Smooth muscle cell (in vitro differentiated cells): ENCODE data around the gene CCDC93. TPM values are rescaled to one million over a fixed set of nuclear protein-coding genes. Genes with fewer than 3 reads are reported as not detected.

Experiments
- DNase-seq: peaks from one replicate; lab custom pipeline; 2025; ENCODE audit not compliant: unreplicated experiment; lab: John Stamatoyannopoulos, UW
- H2AFZ ChIP-seq: fragments of 200-600 bp; sonication (generic); 2 replicates; pipeline ENCODE4 v1.6.0; 2016; ENCODE audit warnings: antibody characterized with exemption, low read depth, mild to moderate bottlenecking
- H3F3A ChIP-seq: fragments of 200-600 bp; sonication (generic); 2 replicates; pipeline ENCODE4 v1.6.0; 2017; ENCODE audit warnings: antibody characterized with exemption, low read depth
- H3K27ac ChIP-seq: fragments of 200-600 bp; sonication (generic); 2 replicates; pipeline ENCODE4 v1.5.1; 2016; ENCODE audit warnings: low read depth, mild to moderate bottlenecking
- H3K27me3 ChIP-seq: fragments of 200-600 bp; sonication (generic); 2 replicates; pipeline ENCODE4 v1.6.1; 2016; ENCODE audit warnings: low read depth, mild to moderate bottlenecking
- H3K36me3 ChIP-seq: fragments of 200-600 bp; sonication (generic); 2 replicates; pipeline ENCODE4 v1.5.1; 2016; ENCODE audit warnings: low read depth
- H3K4me1 ChIP-seq: fragments of 200-600 bp; sonication (generic); 2 replicates; pipeline ENCODE4 v1.5.1; 2016; ENCODE audit warnings: low read depth
- H3K4me2 ChIP-seq: fragments of 200-600 bp; sonication (generic); 2 replicates; pipeline ENCODE4 v1.6.0; 2016; ENCODE audit warnings: mild to moderate bottlenecking
- H3K4me3 ChIP-seq: fragments of 200-600 bp; sonication (generic); 2 replicates; pipeline ENCODE4 v1.5.1; 2016; ENCODE audit warnings: mild to moderate bottlenecking
- H3K79me2 ChIP-seq: fragments of 200-600 bp; sonication (generic); 2 replicates; pipeline ENCODE4 v1.6.0; 2016; ENCODE audit warnings: low read depth, mild to moderate bottlenecking
- H3K9ac ChIP-seq: fragments of 200-600 bp; sonication (generic); 2 replicates; pipeline ENCODE4 v1.6.0; 2016; ENCODE audit warnings: low read depth
- H3K9me3 ChIP-seq: fragments of 200-600 bp; sonication (generic); replicated peaks from 2 replicates; pipeline ENCODE4 v1.5.1; 2016; ENCODE audit warnings: low read depth
- H4K20me1 ChIP-seq: fragments of 200-600 bp; sonication (generic); 2 replicates; pipeline ENCODE4 v1.6.0; 2016; ENCODE audit warnings: low read depth
- CTCF ChIP-seq: fragments of 200-600 bp; sonication (generic); IDR thresholded peaks from 2 replicates; pipeline ENCODE4 v1.5.1; 2017; ENCODE audit warnings: borderline replicate concordance, mild to moderate bottlenecking, antibody characterized with exemption; ENCODE audit not compliant: insufficient read depth, poor library complexity, severe bottlenecking
- WGBS: methylation state at CpG from one replicate; pipeline ENCODE4 v1.1.7; 2016; ENCODE audit warnings: low lambda C conversion rate; 5-methylcytosine and 5-hydroxymethylcytosine counted together
- polyA plus RNA-seq: library from polyadenylated mRNA; unstranded; fragments of >200 nt; fragmentation: Nextera tagmentation; extraction: Ambion mirVana; gene quantifications from 2 replicates; pipeline ENCODE4 v1.2.1, GENCODE V29; 2016
- total RNA-seq: library from RNA; depleted of rRNA; stranded (reverse); fragments of >200 nt; gene quantifications from 2 replicates; pipeline ENCODE4 v1.2.3, GENCODE V29; 2014

CCDC93 gene
- total and polyA plus RNA-seq, 2 experiments from 2014 or later: 9.5 to 13.2 TPM

GRCh38 chr2:118012778-118013177 is 1.1 kb downstream of the CCDC93 start:
- Histone ChIP-seq H3K27me3 (no peaks in the 10 kb centered on the region), H3F3A (peaks cover 6% of the 10 kb centered on the region), H3K4me2 (peak overlapping the region; percentile 99), H3K9ac (no peak overlapping the region), H3K4me1 (peaks cover 12% of the 10 kb centered on the region), H2AFZ (peak overlapping the region; percentile 99), H3K36me3 (peaks cover 7% of the 10 kb centered on the region), H3K79me2 (peaks cover 49% of the 10 kb centered on the region), H4K20me1 (peaks cover 47% of the 10 kb centered on the region), H3K9me3 (no peaks in the 10 kb centered on the region), H3K4me3 (peak overlapping the region; percentile 97), H3K27ac (no peak overlapping the region)
- no peak for TF ChIP-seq CTCF
- no peak for DNase-seq
- 34% methylated on average over 6 of the region's 6 CpGs for WGBS

GRCh38 chr2:118010473-118010872 is 3.4 kb downstream of the CCDC93 start:
- Histone ChIP-seq H3K4me1 (peaks cover 12% of the 10 kb centered on the region), H3K27me3 (no peaks in the 10 kb centered on the region), H3K27ac (no peak overlapping the region), H3K79me2 (peaks cover 49% of the 10 kb centered on the region), H3K4me3 (no peak overlapping the region), H4K20me1 (peaks cover 48% of the 10 kb centered on the region), H3K4me2 (no peak overlapping the region), H3K9ac (no peak overlapping the region), H3K9me3 (no peaks in the 10 kb centered on the region), H3F3A (peaks cover 6% of the 10 kb centered on the region), H2AFZ (no peak overlapping the region), H3K36me3 (peaks cover 12% of the 10 kb centered on the region)
- no peak for TF ChIP-seq CTCF
- DNase-seq: no peak

GRCh38 chr2:118006861-118007260 is 7.0 kb downstream of the CCDC93 start:
- Histone ChIP-seq H3K36me3 (peaks cover 12% of the 10 kb centered on the region), H3K4me3 (no peak overlapping the region), H3K27ac (no peak overlapping the region), H2AFZ (no peak overlapping the region), H3F3A (no peaks in the 10 kb centered on the region), H3K9me3 (no peaks in the 10 kb centered on the region), H3K27me3 (no peaks in the 10 kb centered on the region), H3K79me2 (peaks cover 32% of the 10 kb centered on the region), H3K9ac (no peak overlapping the region), H3K4me2 (no peak overlapping the region), H4K20me1 (peaks cover 55% of the 10 kb centered on the region), H3K4me1 (no peaks in the 10 kb centered on the region)
- whole genome bisulfite sequencing: 95% methylated on average over 2 of the region's 2 CpGs
- TF ChIP-seq CTCF: no peak
- DNase-seq: no peak

GRCh38 chr2:118006326-118006725 is 7.5 kb downstream of the CCDC93 start:
- peaks cover 27% of the 10 kb centered on the region for H3K79me2 ChIP-seq
- no peak overlapping the region for H3K27ac ChIP-seq
- H3K4me3 ChIP-seq: no peak overlapping the region
- H3K36me3 ChIP-seq: peaks cover 12% of the 10 kb centered on the region
- DNase-seq: no peak
- H4K20me1 ChIP-seq: peaks cover 50% of the 10 kb centered on the region
- no peak overlapping the region for H2AFZ ChIP-seq
- no peaks in the 10 kb centered on the region for H3F3A ChIP-seq
- H3K4me2 ChIP-seq: no peak overlapping the region
- no peak for TF ChIP-seq CTCF
- H3K9me3 ChIP-seq: no peaks in the 10 kb centered on the region
- no peak overlapping the region for H3K9ac ChIP-seq
- 94% methylated on average over 1 of the region's 1 CpG for WGBS
- H3K4me1 ChIP-seq: no peaks in the 10 kb centered on the region
- no peaks in the 10 kb centered on the region for H3K27me3 ChIP-seq
